H7 (cell line): ENCODE results near the gene PRKAR1B. TPM values are rescaled to one million over a fixed set of nuclear protein-coding genes. Genes with fewer than 3 reads are reported as not detected.
"Not testable (repeated sequence)": the region's sequence is repeated elsewhere in the genome, so short reads cannot be mapped to it uniquely, and the experiment has no call there.

ENCODE experiments used
- DNase-seq: peaks from one replicate; pipeline ENCODE4 v3.0.0; 2012
- H3K27me3 ChIP-seq: 2 replicates; pipeline ENCODE4 v1.6.0; 2011; ENCODE audit warnings: mild to moderate bottlenecking, low read length; ENCODE audit not compliant: control insufficient read depth, insufficient read depth
- H3K36me3 ChIP-seq: replicated peaks from 2 replicates; pipeline ENCODE4 v1.5.1; 2011; ENCODE audit warnings: low read length; ENCODE audit not compliant: control insufficient read depth, insufficient read depth
- H3K4me3 ChIP-seq: 2 replicates; pipeline ENCODE4 v1.5.1; 2011; ENCODE audit warnings: low read depth, mild to moderate bottlenecking, control low read depth, low read length, moderate library complexity; ENCODE audit not compliant: insufficient read depth
- total RNA-seq: library from RNA; depleted of rRNA; stranded (reverse); fragments of >200 nt; shearing (Covaris generic); gene quantifications from 2 replicates; pipeline ENCODE4 v1.2.3, GENCODE V29; 2014

The PRKAR1B gene
- total RNA-seq, 1 experiment from 2014 or later, result 32.4 TPM

DNA sequence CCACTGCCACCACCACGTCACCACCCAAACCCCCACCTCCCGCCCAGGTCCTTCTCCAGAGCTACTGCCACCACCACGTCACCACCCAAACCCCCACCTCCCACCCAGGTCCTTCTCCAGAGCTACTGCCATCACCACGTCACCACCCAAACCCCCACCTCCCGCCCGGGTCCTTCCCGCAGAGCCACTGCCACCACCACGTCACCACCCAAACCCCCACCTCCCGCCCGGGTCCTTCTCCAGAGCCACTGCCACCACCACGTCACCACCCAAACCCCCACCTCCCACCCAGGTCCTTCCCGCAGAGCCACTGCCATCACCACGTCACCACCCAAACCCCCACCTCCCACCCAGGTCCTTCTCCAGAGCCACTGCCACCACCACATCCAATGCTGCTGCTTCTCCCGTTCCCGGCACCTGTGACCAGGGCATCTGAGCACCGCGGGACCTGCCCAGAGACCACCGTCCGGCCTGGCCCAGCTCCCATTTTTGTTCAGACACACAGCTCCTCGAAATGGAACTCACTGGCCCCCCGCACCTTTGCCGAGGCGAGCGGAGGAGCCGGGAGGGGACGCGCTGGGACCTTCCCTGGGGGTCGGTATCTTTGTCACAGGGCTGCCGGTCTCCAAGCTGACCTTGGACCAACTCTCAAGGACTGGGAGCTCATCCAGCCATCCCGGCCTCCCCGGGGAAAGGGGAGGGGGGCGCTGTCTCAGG lies 174.8 kb downstream of the PRKAR1B start:
- not testable (repeated sequence) for H3K4me3 ChIP-seq, DNase-seq, H3K36me3 ChIP-seq, H3K27me3 ChIP-seq

DNA sequence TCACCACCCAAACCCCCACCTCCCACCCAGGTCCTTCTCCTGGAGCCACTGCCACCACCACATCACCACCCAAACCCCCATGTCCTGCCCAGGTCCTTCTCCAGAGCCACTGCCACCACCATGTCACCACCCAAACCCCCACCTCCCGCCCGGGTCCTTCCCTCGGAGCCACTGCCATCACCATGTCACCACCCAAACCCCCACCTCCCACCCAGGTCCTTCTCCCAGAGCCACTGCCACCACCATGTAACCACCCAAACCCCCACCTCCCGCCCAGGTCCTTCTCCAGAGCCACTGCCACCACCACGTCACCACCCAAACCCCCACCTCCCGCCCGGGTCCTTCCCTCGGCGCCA lies 175.5 kb downstream of the PRKAR1B start:
- not testable (repeated sequence) for H3K36me3 ChIP-seq, H3K4me3 ChIP-seq, H3K27me3 ChIP-seq, DNase-seq

DNA sequence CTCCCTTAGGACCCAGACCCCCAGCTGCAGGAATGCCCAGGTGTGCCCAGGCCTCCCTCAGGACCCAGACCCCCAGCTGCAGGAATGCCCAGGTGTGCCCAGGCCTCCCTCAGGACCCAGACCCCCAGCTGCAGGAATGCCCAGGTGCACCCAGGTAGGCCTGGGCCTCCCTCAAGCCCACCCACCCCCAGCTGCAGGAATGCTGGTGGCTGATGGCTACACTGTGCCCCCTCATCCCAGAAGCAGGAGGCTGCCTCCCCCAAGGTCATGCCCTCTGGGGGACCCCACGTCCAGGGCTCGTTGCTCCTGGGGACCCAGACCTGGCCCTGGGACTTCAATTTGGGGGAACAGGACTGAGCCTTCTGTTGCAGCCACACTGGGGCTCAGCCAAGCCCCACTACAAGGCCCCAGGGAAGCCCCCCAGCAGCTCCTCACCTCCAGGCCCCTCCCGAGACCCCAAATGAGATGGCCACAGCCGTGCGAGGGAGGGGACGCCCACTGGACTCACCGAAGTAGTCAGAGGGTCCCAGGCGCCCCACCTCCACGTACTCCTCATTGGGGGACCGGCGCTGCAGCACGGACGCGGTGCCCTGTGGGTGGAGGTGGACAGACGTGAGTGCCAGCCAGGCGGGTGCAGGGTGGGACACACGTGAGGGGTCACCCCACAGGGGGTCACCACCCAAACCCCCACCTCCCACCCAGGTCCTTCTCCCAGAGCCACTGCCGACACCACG lies 176.0 kb downstream of the PRKAR1B start:
- no peak for DNase-seq
- H3K4me3 ChIP-seq, result no peak overlapping the region
- no peaks in the 10 kb centered on the region for H3K36me3 ChIP-seq
- H3K27me3 ChIP-seq, result no peaks in the 10 kb centered on the region

DNA sequence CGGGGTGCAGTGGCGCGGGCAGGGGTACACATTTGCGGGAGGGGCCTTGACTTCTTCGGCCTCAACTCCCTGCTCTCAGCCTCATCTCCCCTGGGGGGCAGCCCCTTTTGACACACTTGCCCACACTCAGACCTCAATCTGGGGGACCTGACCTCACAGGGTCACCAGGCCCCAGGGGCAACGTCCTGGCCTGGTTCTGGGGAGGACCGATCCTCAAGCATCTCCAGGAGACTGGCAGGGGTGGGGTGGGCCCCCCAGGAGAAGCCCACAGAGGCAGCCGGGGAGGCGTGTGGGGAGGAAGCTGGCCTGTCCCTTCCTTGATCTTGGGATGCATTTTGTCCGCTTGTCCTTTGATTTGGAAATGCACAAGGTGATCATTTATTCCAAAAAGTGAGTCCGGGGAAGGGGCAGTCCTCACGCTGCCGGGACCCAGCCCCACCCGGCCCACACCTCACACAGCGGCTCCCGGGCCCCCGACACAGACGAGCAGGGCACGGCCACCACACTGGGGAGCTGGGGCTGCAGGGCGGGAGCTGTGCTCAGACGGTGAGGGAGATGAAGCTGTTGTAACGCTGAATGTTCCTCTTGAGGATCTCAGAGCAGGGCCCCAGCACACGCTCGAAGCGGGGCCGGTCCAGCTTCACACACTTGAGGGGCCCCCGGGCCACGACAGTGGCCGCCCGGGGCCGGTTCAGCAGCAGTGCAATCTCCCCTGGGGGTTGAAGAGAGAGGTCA lies 177.0 kb downstream of the PRKAR1B start:
- no peak for DNase-seq
- no peak overlapping the region for H3K4me3 ChIP-seq
- no peaks in the 10 kb centered on the region for H3K27me3 ChIP-seq
- no peaks in the 10 kb centered on the region for H3K36me3 ChIP-seq

DNA sequence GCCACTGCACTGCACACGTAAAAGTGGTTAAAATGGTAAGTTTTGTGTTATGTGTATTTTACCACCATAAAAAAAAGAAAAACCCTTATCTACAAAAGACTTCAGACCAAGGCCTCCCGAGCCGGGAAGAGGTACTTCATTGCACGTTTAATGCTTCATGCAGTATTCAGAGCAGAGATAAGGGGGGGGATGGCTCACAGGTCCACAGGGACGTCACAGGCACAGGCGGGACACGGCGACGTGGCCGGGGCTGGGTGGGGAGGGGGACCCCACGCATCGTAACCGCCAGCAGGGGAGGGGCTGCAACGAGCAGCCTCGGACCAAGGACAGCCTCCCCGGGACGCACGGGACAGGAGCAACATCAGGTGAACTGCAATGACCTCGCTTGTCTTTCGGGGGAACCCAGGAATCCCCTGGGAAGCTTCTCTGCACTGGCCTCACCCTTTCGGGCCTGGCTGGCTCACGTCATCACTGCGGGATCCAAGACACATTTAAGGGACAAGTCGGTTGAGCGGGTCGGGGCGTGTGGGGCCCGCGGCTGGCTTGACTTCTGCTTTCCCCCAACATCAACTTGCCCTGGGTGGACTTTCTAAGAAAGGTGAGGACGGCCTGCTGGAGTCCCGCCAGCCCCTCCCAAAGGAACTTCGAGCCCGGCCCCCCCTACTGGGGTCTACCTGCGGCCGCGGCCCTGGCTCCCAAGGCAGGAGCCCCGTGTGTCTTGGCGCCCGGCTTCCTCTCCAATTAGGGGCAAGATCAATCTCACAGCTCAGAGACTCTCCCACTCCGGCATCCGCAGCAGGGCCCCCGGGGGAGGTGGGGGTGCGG lies 177.8 kb downstream of the PRKAR1B start:
- DNase-seq, result no peak
- no peak overlapping the region for H3K4me3 ChIP-seq
- no peaks in the 10 kb centered on the region for H3K36me3 ChIP-seq
- H3K27me3 ChIP-seq, result no peaks in the 10 kb centered on the region

DNA sequence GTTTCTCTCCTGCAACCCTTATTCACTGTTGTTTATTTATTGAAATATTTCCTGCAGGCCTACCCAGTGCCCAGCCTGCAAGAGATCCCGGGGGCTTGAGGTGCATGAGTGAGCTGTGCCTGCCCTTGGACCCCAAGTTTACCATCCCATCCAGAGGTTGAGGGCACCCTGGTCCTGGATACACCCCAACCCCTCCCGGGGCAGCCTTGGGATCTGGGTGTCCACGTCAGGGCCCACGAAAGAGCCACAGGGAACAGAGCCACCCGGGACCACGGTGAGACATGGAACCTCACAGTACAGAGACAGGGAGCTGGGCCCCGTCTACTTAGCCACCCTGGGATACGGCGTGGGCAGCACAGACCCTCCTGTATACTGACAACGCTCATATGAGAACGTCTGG lies 178.7 kb downstream of the PRKAR1B start:
- Histone ChIP-seq H3K4me3 (no peak overlapping the region), H3K36me3 (no peaks in the 10 kb centered on the region), H3K27me3 (no peaks in the 10 kb centered on the region)
- DNase-seq, result no peak

DNA sequence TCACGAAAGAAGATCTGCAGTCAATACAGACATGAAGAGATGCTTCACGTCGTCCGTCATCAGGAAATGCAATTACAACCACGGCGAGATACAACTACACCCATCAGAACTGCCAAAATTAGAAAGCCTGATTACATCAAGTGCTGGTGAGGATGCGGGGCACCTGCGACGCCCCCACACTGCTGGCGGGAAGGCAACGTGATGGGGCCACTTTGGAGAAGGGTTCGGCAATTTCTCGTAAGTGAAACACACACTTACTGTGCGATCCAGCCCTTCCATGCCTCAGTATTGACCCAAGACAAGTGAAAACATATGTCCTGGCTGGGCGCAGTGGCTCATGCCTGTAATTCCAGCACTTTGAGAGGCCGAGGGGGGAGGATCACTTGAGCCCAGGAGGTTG lies 181.6 kb downstream of the PRKAR1B start:
- H3K27me3 ChIP-seq, result no peaks in the 10 kb centered on the region
- DNase-seq, result no peak
- H3K4me3 ChIP-seq, result no peak overlapping the region
- H3K36me3 ChIP-seq, result no peaks in the 10 kb centered on the region

DNA sequence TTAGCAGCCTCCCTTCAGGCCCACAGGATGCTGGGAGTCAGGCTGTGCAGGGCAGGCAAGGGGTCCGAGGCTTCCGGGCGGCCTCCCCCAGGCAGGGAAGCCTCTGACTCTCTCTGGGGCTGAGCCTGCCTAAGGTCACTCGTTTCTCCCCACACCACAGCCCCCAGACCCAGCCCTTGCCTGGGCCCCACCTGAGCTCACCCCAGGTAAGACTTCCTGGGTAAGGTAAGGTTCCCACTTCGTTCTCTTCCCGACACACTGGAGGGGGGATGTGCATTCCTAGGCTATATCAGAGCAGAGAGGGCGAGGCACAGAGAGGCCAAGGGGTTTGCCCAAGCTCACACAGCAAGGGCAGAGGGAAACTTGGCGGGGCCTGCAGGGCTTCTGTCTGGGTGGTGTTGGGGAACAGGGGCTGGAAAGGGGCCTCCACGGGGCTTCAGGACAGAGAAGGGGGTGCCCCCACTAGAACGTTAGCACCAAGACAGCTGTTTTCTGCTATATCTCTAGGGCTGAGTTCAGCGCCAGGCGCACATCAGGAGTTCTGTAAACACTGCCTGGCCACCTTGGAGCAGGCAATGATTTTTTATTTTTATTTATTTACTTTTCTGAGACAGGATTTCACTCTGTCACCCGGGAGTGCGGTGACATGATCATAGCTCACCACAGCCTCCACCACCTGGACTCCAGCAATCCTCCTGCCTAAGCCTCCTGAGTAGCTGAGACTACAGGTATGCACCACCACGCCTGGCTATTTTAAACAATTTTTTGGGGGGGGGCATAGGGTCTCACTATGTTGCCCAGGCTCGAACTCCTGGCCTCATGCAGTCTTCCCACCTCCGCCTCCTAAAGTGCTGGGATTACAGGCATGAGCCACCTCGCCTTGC lies 182.5 kb downstream of the PRKAR1B start:
- H3K4me3 ChIP-seq, result no peak overlapping the region
- no peak for DNase-seq
- no peaks in the 10 kb centered on the region for H3K36me3 ChIP-seq
- H3K27me3 ChIP-seq, result no peaks in the 10 kb centered on the region

DNA sequence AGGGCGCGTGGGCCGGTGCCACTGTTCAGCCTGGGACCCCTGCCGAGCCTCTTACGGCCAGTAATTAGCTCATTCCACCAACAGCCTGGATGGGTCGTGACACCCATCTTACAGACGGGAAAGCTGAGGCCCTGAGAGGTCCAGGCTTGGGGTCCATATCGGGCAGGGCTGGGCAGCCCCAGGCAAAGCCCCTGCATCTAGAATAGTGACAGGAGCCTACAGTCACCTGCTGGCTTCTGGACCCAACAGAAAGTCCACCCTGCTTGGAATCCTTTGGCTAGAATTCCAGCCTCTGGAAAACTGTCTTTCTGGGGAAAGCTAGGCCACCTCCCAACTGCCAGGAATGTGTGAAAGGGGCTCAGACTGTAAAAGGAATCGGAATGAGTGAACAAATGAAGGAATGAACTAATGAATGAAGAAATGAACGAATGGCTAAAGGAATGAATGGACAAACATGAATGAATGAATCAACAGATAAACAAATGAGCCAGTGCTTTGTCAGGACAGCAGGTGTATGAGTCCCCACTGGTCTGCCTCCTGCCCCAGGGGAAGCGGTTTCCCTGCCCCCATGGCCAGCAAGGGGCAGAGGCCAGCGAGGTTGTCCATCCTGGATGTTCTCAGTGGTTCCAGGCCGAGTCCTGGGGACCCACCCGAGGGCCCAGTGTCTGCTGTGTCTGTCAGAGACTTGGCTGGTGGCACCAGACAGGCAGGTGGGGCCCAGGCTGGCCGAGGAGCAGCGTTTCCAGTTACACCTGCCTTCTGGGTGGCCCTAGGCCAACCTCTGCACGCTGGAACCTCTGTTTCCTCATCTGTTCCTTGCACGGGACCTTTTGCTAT lies 183.4 kb downstream of the PRKAR1B start:
- H3K27me3 ChIP-seq, result no peaks in the 10 kb centered on the region
- no peak for DNase-seq
- H3K36me3 ChIP-seq, result no peaks in the 10 kb centered on the region
- H3K4me3 ChIP-seq, result no peak overlapping the region

DNA sequence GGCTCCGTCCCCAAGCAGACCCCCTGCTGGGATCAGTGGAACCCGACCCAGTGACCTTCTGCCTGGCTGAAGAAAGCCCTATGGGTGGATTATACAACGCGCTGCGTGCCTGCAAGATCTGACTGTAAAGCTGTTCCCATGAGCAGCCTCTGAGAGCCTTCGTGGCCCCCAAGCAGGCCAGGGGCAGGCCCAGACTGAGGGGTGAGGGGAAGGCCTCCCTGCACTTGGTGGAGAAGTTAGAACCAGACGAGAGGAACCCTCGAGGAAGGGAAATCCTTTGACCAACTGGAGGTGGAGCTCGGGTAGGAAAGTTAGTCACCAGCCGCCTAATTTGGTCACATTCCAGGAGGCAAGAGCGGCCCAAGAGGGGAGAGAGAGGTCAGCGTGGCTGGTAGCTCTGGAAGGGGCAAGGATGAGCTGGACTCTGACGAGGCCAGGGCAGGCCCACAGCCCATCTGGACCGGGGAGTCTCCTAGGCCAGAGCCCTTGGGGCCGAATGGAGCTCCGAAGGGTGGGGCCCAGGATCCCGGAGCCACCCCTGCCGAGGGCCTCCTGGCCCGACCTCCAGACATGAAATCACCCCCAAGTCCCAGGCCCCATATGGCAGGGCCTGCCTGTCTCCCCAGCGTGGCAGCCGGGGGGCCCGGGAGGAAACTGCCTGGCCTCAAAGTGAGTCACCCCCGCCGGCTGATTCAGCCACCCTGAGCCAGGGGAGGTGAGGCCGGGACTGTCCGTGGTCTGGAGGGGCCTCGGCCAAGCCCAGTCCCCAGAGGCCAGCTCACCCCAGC lies 184.2 kb downstream of the PRKAR1B start:
- no peak for DNase-seq
- no peaks in the 10 kb centered on the region for H3K27me3 ChIP-seq
- no peaks in the 10 kb centered on the region for H3K36me3 ChIP-seq
- H3K4me3 ChIP-seq, result no peak overlapping the region

DNA sequence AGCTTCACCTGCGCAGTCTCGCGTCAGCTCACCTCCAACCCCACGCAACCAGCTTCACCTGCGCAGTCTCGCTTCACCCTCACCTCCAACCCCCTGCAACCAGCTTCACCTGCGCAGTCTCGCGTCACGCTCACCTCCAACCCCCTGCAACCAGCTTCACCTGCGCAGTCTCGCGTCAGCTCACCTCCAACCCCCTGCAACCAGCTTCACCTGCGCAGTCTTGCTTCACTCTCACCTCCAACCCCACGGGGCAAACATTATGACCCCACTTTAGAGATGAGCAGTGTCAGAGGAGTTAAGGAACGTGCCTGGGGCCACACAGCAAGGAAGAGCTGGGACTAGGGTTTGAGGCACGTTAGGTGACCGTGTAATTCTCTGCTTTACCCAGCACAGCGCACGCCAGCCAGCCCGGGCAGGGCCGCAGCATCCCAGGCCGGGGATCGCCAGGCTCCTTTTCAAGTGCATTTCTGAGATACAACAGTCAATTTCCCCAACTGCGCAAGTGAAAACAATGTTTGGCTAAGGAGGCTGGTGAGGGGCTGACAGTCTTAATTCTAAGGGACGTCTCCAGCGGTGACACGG lies 184.9 kb downstream of the PRKAR1B start:
- no peaks in the 10 kb centered on the region for H3K27me3 ChIP-seq
- no peaks in the 10 kb centered on the region for H3K36me3 ChIP-seq
- H3K4me3 ChIP-seq, result no peak overlapping the region
- no peak for DNase-seq

DNA sequence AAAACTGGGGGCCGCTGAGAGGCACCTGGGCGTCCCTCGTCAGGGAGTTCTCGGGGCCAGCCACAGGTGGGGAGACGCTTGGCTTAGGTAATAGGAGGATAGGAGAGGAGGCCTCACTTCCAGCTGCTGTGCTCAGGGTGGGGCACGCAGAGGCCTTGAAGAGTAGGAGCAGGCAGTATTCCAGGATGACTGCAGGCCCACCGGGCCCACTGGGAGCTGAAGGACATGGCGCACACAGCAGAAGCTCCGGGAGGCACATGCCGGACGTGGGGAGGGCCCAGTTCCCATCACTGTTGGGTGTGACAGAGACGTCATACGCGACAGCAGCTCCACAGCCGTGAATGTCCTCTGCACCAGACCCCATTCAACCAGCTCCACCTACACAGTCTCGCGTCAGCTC lies 185.4 kb downstream of the PRKAR1B start:
- DNase-seq, result no peak
- H3K4me3 ChIP-seq, result no peak overlapping the region

More for the DNA sequence above, 185.4 kb downstream of the PRKAR1B start:
- Histone ChIP-seq H3K36me3 (no peaks in the 10 kb centered on the region), H3K27me3 (no peaks in the 10 kb centered on the region)
